Nucleus accumbens (tissue), 56 donors: Measurements from ENCODE around the gene FCHO2.
"Not testable (repeated sequence)": the region's sequence is repeated elsewhere in the genome, so short reads cannot be mapped to it uniquely, and the experiment has no call there.

Source experiments
- DNase-seq, 56 donors: peaks; one replicate each; lab custom pipeline; 2025; lab: John Stamatoyannopoulos, UW

Gene FCHO2, protein sequence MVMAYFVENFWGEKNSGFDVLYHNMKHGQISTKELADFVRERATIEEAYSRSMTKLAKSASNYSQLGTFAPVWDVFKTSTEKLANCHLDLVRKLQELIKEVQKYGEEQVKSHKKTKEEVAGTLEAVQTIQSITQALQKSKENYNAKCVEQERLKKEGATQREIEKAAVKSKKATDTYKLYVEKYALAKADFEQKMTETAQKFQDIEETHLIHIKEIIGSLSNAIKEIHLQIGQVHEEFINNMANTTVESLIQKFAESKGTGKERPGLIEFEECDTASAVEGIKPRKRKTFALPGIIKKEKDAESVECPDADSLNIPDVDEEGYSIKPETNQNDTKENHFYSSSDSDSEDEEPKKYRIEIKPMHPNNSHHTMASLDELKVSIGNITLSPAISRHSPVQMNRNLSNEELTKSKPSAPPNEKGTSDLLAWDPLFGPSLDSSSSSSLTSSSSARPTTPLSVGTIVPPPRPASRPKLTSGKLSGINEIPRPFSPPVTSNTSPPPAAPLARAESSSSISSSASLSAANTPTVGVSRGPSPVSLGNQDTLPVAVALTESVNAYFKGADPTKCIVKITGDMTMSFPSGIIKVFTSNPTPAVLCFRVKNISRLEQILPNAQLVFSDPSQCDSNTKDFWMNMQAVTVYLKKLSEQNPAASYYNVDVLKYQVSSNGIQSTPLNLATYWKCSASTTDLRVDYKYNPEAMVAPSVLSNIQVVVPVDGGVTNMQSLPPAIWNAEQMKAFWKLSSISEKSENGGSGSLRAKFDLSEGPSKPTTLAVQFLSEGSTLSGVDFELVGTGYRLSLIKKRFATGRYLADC

DNA sequence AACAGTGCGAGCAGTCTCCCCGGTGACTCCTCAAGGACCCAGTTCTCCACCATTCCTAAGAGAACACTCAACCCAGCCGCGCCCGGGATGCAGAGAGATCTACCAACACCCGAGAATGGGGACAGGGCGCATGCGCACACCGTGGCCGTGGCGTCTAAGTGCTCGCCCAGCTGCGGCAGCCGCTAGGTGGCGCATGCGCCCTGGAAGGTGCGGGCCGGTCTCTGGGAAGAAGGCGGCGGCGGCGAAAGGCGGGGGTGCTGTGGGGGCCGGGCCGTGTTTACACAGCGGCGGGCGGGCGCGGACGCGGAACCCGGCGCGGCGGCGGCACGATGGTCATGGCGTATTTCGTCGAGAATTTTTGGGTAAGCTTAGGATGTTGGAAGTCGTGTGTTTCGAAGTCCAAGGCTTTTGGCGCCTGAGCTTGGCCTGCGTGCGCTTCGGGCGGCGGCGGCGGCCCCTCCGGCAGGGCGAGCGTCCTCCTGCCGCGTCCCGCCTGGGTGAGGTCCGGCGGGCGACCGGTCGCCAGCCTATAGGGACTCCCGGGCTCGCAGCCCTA, at the start of gene FCHO2:
FCHO2 (plus strand) TSS at position 274 of the 556 bp plus-strand sequence; CDS start at position 330, 56 bp downstream.
- peak; percentile 11 to 98 (median 92) for DNase-seq

DNA sequence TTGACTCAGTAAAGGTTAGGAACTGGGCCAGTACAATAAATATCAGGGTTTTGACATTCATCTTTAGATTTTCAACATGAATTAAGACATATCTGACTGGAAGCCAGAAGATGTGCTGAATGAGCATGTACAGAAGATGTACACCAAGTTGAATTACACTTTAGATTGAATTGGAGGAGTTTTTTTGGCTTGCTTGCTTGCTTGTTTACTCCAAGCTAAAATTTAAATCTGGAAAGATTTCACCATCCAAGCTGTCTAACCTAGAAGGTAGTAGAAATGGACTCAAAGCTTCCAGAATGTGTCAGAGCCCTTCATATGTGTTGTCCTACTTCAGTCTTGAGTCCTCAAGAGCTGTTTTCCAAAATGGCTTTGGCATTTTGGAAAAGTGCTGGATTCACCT, 49.0 kb upstream of the FCHO2 start:
- DNase-seq = no peak

DNA sequence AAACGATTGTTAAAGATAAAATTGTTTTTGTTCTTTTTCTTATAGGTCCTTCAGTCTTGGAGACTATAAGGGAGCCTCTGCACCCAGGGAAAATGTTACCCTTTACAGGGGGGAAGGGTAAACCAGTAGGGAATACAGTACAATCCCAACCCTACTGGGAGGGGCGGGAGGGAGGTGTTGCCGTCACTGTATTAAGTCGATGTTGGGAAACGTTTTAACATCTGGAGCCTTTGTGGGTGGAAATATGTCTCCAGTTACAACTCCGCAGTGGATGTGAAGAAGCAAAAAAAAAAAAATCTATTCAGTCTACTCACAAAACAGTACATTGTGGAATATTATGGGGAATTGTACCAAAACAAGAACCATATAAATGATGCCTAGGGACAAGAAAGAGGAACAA, 47.2 kb upstream of the FCHO2 start:
- no peak for DNase-seq

DNA sequence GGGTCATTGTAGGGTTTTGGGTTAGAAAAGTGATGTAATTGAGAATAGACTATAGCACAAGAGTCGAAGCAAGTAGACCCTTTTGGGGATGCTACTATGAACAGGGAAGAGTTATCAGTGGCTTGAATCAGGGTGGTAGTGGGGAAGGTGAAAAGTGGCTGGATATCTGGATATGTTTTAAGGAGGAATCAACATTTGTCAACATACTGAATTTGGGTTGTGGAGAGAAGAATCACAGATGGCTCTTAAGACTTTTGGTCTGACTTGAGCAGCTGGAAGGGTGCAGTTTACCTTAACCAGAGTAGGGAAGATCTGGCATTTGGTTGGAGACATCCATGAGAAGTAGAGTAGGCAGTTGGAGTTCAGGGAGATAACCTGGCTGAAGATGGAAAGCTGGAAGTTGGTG, 38.5 kb upstream of the FCHO2 start:
- no peak for DNase-seq

DNA sequence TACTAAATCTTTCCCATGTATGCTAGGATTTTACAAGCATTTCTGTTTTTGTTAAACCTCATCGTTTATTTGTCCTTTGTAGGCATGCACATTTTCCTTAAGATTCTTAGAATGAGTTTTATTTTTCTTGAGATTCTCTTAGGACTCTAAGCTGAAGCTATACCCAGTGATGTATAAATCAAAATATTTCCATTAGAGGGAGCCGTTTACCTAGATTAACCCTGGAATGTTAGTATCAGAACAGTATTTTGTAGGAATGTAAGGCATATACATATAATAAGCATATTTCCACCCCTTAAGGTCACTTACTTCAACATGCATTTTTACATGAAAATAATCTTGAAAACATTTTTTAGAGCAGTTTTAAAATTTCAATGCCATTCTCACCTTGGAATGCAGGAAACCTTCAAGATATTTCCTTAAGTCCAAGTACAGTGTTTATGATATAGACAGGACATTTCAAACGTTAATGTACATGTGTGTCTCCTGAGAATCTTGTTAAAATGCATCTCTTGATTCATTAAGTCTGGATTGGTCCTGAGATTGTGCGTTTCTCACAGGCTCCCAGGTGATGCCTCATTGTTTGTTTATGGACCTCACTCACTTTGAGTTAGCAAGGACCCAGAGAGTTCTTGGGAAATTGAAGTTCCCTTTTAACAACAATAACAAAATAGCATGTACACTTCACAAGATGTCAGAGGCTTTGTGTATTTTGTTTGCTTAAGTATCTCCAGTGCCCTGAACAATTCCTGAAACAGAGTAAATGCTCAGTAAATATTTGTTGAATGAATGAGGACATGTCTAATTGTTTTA, 34.9 kb upstream of the FCHO2 start:
- no peak for DNase-seq

DNA sequence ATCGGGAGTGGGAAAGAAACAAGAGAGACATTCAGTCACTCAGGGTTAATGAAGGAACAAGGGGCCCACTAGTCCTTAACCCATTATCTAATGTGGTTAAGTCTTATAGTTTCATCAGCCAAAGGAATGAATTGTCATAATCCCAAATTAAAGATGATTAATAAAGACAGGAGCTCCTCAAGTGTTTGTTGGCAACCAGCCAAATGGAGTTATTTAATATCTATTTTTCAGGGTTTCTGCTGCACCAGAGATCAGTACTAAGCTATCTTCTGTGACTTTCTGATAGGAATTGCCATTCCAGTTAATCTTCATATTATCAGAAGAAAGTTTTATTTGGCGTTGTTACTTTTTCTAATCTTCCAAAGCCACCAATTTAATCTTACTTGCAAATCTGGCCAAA, 34.0 kb upstream of the FCHO2 start:
- no peak for DNase-seq

DNA sequence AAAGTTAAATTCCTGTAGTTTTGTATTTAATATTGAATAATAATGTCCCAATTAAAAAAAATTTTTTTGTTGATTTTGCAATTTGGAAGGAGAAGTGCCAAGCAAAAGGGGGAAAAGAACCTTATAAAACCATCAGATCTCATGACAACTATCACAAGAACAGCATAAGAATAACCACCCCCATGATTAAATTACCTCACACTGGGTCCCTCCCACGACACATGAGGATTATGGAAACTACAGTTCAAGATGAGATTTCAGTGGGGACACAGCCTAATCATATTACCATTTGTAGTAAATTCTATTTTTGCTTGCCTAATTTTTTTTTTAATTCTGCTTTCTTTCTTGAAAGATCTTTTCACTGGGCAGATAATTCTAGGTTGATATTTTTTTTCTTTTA, 33.4 kb upstream of the FCHO2 start:
- peak in 1 of 56 donors; percentile 11 for DNase-seq

DNA sequence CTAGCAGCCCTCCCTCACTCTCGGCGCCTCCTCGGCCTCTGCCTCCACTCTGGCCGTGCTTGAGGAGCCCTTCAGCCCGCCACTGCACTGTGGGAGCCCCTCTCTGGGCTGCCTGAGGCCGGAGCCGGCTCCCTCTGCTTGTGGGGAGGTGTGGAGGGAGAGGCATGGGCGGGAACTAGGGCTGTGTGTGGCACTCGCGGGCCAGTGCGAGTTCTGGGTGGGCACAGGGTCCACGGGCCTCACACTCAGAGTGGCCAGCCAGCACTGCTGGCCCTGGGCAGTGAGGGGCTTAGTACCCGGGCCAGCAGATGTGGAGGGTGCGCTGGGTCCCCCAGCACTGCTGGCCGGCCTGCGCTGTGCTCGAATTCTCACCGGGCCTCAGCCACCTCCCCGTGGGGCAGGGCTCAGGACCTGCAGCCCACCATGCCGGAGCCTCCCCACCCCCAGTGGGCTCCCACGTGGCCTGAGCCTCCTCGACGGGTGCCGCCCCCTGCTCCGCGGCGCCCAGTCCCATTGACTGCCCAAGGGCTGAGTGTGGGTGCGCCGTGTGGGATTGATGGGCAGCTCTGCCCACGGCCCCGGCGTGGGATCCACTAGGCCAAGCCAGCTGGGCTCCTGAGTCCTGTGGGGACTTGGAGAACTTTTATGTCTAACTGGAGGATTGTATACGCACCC, 30.4 kb upstream of the FCHO2 start:
- no peak for DNase-seq

DNA sequence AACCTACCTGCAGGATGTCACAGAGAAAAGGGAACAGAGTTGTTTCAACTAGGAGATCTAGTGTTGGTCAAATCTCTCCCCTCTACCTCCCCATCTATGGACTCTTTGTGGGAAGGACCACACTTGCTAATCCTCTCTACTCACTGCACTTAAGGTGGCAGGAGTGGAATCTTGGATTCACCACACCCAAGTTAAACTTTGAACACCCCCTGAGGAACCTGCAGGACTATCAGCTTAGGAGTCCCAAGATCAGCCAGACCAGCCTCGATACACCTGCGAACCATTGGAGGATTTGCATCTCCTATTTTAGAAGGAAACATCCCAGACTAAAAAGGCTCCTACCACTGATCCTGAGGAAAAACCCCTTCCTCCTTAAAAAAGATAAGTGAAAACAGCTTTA, 23.2 kb upstream of the FCHO2 start:
- DNase-seq = not testable (repeated sequence)

DNA sequence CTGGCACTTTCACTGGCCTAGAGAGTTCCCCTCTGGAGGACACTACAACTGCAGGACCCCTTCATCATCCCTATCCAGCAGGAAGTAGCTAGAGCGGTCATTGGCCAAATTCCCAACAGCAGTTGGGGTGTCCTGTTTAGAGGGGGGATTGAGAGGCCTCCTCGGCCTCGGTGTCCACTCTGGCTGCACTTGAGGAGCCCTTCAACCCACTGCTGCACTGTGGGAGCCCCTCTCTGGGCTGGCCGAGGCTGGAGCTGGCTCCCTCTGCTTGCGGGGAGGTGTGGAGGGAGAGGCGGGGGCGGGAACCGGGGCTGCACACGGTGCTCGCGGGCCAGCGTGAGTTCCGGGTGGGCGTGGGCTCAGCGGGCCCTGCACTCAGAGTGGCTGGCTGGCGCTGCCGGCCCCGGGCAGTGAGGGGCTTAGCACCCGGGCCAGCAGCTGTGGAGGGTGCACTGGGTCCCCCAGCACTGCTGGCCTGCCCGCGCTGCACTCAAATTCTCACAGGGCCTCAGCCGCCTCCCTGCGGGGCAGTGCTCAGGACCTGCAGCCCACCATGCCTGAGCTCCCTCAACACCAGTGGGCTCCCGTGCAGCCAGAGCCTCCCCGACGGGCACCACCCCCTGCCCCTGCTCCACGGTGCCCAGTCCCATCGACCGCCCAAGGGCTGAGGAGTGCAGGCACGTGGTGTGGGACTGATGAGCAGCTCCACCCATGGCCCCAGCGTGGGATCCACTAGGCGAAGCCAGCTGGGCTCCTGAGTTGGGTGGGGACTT, 20.7 kb upstream of the FCHO2 start:
- not testable (repeated sequence) for DNase-seq

DNA sequence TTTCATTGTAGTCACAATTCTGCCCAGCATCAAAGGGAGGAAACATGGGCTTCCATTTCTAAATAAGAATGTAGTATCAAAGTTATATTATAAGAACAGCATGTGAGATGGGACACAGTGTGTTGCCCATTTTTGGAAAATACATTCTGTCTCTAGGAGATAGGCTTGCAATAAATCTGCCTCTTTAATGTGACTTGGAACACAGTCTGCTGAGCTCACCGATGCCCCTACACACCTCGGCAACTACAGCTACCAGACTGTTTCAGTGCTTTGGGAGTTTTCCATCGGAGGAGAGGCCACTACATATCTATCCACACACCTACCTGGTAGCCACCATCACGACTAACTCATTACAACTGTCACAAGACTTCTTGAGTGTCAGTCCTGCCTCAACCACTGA, 18.9 kb upstream of the FCHO2 start:
- DNase-seq = no peak

DNA sequence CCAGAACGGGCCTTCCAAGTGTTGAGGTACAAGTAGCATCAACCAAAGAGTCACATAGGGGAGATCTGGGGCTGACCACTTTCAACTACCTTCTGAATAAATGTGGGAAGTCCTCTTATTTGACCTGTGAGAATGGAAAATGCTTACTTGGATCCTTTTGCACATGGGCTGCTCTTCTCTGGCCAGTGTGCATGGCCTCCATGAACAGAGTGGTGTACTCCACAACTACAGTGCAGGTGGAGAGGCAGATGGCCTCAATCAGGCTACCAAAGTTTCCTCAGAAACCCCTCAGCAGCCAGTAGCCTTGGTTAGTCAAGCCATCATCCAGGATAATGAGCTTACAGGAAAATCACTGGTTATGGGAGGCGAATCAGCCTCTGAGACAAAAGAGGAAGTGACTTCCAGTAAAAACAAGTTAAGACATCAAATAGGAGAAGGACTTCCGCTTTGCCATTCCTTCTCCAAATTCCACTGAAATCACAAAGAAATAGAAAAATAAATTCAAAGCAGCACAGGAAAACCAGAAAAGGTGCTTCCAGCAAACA, 18.3 kb upstream of the FCHO2 start:
- DNase-seq = no peak

DNA sequence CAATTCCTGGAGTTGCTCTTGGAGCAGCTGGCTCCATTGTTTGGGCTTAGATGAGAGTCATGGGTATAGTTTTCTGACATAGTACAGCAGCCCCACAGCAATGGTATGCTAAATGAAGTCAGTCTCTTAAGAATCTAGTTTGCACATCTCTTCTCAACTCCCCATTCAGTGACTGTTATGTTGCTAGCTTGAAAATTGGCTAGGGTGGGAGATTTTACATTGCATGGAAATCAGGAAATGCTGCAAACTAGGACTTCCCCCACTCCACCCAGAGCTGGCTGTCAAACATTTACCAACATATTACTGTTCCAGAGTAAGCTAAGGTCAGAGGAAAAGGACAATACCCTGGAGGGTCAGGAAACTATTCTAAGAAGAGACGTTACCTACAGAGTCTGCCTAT, 17.6 kb upstream of the FCHO2 start:
- no peak for DNase-seq

DNA sequence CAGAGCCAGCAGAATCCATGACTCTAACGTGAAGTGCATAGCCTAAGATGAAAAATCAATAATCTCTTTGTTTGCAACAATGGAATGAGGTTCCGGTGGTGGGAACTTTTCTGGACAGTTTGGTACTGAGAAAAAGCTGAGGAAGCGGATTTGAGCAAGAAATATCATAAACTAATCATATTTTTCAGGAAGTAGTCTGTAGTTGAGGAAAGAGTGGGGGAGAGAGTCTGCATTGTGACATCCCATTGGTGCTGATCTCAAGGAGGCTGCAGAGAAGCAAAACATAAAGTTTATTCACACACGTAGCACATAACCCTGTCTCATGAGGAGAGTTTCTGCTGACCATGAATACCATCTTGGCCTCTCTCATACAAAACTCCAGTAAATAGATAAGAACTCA, 15.8 kb upstream of the FCHO2 start:
- no peak for DNase-seq

DNA sequence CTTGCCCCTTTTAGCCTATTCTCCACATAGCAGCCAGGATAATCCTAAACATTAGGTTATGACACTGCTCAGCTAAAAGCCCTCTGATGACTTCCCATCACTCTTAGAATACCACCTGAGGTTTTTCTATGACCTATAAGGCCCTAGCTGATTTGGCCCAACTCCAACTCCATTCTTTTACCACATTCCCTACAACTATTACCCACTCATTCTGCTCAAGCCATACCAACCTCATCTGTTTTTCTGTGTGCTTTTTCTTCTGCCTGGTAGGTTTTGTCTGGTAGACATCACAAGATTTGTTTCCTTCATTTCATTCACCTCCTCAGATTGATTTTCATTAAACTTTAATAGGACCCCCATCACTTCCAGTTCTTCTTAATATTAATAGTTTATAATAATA, 12.5 kb upstream of the FCHO2 start:
- no peak for DNase-seq

DNA sequence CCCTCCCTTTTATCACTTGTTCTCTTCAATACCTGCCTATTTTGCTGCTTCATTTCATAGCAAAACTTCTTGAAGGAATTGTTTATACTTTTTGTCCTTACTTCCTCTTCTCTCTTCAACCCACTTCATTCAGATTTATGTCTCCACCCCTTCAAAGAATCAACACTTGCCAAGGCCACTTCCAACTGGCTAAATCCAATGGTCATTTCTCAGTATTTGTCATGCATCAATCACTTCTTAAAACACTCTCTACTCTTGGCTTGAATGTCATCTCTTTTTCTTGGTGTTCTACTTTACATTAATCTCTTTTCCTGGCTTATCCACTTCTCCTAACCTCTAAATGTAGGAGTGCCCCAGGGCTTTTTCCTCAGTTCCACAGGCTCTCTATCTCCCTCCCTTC, 8.3 kb upstream of the FCHO2 start:
- no peak for DNase-seq

DNA sequence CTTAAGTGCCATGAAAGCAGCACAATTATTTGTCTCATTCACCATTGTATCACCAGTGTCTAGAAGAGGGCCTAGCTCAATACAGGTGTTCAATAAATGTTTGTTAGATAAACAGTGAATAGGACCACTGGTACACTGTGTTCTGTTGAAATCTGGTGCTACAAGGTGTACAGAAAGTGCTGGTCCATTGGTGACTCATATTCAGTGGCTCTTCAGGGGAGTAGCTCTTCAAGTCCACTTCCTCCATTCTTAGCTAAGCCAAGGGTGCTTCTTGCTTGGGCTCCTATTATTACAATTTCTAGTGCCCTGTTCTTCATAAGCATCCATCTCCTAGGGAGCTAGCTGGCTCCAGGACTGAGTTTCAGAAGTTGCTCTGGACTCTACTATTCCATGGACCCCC, 6.4 kb upstream of the FCHO2 start:
- DNase-seq = no peak

DNA sequence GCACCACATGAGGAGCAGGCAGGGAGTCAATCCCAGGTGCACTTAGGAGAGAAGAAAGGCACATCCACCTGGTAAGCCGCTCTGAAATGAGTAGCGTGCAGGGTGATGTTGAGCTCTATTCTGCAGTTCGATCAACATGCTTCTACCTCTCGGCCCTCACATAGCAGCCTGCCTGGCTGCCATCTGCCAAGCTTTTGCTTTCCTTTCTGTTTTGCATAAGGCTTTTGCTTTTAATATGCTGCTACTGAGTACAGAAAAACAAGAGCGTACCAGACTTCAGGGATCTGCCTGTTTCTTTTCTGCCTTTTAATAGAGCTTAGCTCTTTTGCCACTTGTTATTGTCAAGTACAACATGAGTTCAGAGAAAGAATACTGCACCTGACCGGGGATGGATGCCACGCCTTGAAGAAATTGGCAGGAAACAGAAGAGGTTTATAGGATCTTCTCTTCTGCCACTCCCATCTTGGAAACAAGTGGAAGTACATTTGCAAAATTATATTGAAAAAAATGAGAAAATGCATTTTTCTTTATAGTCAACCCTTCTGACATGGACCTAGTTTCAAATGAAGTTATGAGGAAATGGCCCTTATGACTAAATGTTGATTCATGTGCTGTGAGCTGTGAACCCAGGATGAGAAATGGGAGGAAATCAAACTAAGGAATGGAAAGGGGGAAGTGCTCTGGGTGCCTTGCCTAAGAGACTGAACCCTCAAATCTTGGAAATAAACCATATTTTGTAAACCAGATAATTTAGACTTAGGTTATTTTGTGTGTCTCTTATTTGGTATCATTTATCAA, 4.0 kb upstream of the FCHO2 start:
- DNase-seq = no peak
